ENCODE measurements around the gene ST6GALNAC2.

The ST6GALNAC2 gene

DNA sequence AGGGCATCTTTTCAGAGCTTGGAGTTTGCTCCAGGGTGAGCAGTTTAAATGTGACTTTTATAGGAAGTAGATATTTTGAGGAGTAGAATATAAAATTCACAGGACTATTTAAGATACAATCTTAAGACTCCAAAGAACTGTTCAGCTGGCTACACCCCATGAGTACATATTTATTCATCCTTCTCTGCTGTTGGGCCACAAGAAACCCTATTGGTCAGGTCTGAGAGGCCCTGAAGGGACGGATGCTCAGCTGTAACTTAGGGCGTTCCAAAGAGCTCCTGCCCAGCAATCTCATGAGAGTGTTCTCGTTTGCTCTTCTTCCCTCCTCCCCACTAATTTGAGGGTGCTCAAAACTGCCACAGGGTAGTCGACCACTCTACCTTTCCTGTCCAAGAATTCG, 7.3 kb downstream of the ST6GALNAC2 start:
- TF ChIP-seq, protein P1, sequence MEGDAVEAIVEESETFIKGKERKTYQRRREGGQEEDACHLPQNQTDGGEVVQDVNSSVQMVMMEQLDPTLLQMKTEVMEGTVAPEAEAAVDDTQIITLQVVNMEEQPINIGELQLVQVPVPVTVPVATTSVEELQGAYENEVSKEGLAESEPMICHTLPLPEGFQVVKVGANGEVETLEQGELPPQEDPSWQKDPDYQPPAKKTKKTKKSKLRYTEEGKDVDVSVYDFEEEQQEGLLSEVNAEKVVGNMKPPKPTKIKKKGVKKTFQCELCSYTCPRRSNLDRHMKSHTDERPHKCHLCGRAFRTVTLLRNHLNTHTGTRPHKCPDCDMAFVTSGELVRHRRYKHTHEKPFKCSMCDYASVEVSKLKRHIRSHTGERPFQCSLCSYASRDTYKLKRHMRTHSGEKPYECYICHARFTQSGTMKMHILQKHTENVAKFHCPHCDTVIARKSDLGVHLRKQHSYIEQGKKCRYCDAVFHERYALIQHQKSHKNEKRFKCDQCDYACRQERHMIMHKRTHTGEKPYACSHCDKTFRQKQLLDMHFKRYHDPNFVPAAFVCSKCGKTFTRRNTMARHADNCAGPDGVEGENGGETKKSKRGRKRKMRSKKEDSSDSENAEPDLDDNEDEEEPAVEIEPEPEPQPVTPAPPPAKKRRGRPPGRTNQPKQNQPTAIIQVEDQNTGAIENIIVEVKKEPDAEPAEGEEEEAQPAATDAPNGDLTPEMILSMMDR (IDR thresholded peaks at IDR 0.05; ENCODE audit: low read depth, low read length, missing control alignments), result no peak
- no peak for DNase-seq (ENCODE audit: low read depth)
- no peak overlapping the region for H3K4me3 ChIP-seq (ENCODE audit: low read depth, low read length)

DNA sequence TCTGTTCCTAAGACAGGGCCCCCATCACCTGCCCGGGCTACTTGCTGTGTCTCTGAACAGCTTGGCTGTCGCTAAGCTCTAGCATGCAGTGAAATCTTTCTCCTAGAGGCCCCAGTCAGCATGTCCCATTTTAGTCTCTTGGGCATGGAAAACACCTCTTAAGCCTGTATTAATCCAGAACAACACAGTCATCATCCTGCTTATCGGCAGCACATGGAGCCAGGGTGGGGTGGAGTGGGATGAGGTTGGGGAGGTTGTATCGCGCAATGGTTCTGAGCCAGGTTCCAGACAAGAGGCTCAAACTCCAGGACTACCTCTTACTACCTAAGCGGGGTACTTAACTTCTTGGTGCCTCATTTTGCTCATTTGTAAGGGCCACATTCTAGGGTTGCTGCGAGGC, 7.8 kb downstream of the ST6GALNAC2 start:
- no peak for DNase-seq (ENCODE audit: low read depth)
- TF ChIP-seq, protein P1 (IDR thresholded peaks at IDR 0.05; ENCODE audit: low read depth, low read length, missing control alignments), result no peak
- H3K4me3 ChIP-seq (ENCODE audit: low read depth, low read length), result no peak overlapping the region

DNA sequence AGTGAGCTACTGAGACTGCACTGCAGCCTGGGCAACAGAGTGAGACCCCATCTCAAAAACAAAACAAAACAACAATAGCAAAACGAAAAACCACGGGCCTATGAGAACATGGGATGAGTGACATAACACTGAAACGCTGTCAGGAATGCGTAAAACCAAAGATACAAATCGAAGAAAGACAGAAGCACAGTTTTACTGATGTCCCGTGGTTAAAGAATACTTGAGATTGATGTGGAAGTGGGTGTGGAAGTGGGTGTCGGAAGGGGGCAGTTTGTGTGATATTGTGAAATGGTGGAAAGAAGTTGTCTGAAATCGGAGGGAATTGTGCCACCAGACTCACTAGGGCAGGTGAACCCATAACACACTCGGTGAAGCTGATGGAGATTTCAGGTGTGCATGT, 9.5 kb downstream of the ST6GALNAC2 start:
- no peak for DNase-seq (ENCODE audit: low read depth)
- TF ChIP-seq, protein P1 (IDR thresholded peaks at IDR 0.05; ENCODE audit: low read depth, low read length, missing control alignments), result no peak
- H3K4me3 ChIP-seq (ENCODE audit: low read depth, low read length), result no peak overlapping the region

DNA sequence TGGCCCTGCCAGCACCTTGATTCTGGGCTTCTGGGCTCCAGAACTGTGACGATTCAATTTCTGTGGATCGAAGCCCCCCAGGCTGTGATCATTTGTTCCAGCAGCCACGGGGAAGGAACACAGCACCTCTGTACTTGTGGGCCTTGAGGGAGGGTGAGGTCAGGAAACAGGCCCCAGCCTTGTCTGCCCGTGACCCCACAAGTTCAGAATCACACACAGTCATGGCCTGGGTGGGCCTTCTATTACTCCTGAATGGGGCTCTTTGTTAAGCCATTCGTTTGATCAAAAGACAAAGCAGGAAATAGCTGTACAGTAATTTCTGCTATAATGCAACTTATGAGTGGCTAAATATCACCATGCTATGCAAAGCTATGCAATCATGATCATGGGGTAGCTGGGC, 10.1 kb downstream of the ST6GALNAC2 start:
- TF ChIP-seq, protein P1 (IDR thresholded peaks at IDR 0.05; ENCODE audit: low read depth, low read length, missing control alignments), result no peak
- H3K4me3 ChIP-seq (ENCODE audit: low read depth, low read length), result no peak overlapping the region
- DNase-seq (ENCODE audit: low read depth), result no peak

DNA sequence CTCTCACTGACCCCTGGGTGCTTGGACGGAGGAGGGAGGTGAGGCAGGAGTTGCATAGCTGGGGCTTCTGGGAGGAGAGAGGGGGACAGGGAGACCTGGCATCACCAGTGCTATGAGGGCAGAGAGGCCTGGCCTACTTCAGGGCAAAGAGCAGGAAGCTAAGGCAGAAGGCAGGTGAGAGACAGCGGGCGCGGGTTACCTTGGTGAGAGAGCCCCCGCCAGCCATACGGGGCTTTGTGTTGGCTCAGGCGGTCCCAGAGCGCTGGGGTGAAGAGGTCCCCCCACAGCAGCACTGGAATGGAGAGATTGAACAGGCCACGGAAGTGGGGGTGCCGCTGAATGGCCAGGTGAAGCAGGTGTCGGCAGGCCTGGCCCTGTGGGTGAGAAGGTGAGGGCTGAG, 11.5 kb downstream of the ST6GALNAC2 start:
- TF ChIP-seq, protein P1 (IDR thresholded peaks at IDR 0.05; ENCODE audit: low read depth, low read length, missing control alignments), result no peak
- H3K4me3 ChIP-seq (ENCODE audit: low read depth, low read length), result no peak overlapping the region
- no peak for DNase-seq (ENCODE audit: low read depth)

DNA sequence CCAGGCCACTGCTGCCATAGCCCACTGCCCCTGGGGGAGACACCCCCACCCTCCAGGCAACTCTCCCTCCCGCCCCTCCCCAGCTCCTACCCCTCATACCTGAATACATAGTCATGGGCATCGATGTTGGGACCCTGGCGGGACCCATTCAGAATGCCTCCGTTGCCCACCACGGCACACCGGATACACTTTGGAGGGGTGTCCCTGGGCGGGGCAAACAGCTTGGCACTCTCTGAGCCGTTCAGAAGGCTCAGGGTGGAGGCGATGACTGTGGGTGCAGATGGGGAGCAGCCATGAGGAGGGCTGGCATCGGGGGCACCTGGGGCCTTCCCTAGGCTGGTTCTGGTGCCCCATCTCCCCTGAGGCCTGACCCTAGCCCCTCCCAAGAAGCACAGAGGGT, 12.6 kb downstream of the ST6GALNAC2 start:
- H3K4me3 ChIP-seq (ENCODE audit: low read depth, low read length), result no peak overlapping the region
- TF ChIP-seq, protein P1 (IDR thresholded peaks at IDR 0.05; ENCODE audit: low read depth, low read length, missing control alignments), result no peak
- DNase-seq (ENCODE audit: low read depth), result no peak

DNA sequence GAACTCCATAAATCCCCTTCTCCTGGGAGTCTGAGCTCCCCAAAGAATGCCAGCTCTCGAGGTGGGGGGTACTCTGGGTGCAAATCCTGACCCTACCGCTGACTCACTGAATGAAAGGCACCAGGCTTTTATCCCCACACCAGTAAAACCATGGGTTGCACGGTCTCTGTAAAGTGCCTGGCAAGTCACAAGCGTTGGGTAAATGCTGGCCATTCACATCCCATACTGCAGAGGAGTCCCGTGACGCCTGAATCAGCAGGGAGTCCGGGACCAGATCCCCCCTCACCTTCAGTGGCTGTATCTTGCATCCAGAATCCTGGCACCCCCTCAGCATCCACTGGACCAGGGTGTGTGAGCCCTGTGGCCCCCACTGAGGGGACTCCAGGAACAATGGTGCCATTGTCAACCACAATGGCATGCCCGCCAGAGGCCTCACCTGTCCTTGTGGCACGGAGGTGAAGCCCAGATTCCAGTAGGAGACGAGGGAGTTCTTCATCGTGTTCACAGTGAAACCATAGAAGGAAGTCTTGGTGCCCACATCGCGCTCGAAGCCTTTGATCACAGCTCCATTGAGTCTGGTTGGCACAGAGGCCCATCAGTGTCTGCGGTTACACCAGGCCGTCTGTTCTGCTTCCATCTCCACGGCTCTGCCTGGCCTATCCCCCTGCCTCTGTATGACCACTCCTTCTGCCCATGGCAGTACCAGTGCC, 13.3 kb downstream of the ST6GALNAC2 start:
- TF ChIP-seq, protein P1 (IDR thresholded peaks at IDR 0.05; ENCODE audit: low read depth, low read length, missing control alignments), result no peak
- DNase-seq (ENCODE audit: low read depth), result no peak
- H3K4me3 ChIP-seq (ENCODE audit: low read depth, low read length), result no peak overlapping the region
